HepG2 (cell line): ENCODE measurements around the gene ABHD12. TPM values are rescaled to one million over a fixed set of nuclear protein-coding genes. Genes with fewer than 3 reads are reported as not detected.

Source experiments
- KLF13 ChIP-seq: sonication (generic); formaldehyde crosslinking; IDR thresholded peaks from 2 replicates; pipeline ENCODE4 v1.4.0; 2020; ENCODE audit warnings: mild to moderate bottlenecking, missing genetic modification reagents
- NR2C2 ChIP-seq: sonication (generic); formaldehyde crosslinking; IDR thresholded peaks from 2 replicates; pipeline ENCODE4 v1.4.0; 2020; ENCODE audit warnings: missing genetic modification reagents, mild to moderate bottlenecking, moderate library complexity, borderline replicate concordance
- NR2F6 ChIP-seq, 2 experiments: IDR thresholded peaks; 2 replicates each; pipeline ENCODE4 v1.6.1; 2016; ENCODE audit warnings: antibody characterized with exemption in 1 of 2, mild to moderate bottlenecking in 1 of 2
- SUZ12 ChIP-seq: fragments of 150-350 bp; IDR thresholded peaks from 2 replicates; pipeline ENCODE4 v1.6.1; 2014; ENCODE audit warnings: low read depth, low read length
- TSC22D2 ChIP-seq: sonication (generic); formaldehyde crosslinking; IDR thresholded peaks from 2 replicates; pipeline ENCODE4 v1.5.1; 2020; ENCODE audit warnings: missing genetic modification reagents, mild to moderate bottlenecking, borderline replicate concordance
- ZFP36 ChIP-seq: fragments of 150-350 bp; IDR thresholded peaks from 2 replicates; pipeline ENCODE4 v1.6.1; 2018; ENCODE audit warnings: borderline replicate concordance, low read length, low read depth; ENCODE audit not compliant: partially characterized antibody
- ZNF367 ChIP-seq: sonication (generic); formaldehyde crosslinking; IDR thresholded peaks from 2 replicates; pipeline ENCODE4 v1.4.0; 2020; ENCODE audit warnings: missing genetic modification reagents, borderline replicate concordance
- ZNF446 ChIP-seq: sonication (generic); formaldehyde crosslinking; IDR thresholded peaks from 2 replicates; pipeline ENCODE4 v1.5.0; 2020; ENCODE audit warnings: mild to moderate bottlenecking, missing genetic modification reagents
- ZZZ3 ChIP-seq: sonication (generic); formaldehyde crosslinking; IDR thresholded peaks from 2 replicates; pipeline ENCODE4 v1.4.0; 2020; ENCODE audit warnings: missing genetic modification reagents, mild to moderate bottlenecking, borderline replicate concordance
- polyA plus RNA-seq, 8 experiments: library from polyadenylated mRNA; depleted of rRNA in 3 of 8; stranded (reverse) in 7 of 8; unstranded in 1 of 8; fragments of >200 nt; fragmentation: Illumina TruSeq in 4 of 8; extraction: Trizol in 4 of 8; gene quantifications; 2 replicates each; pipeline versions ENCODE4 v1.2.1 to v1.2.3, GENCODE V29; 2011 to 2016; ENCODE audit warnings: low read depth in 4 of 8, missing spikeins in 1 of 8, mixed read lengths in 1 of 8; ENCODE audit not compliant: insufficient read depth in 1 of 8
- total RNA-seq, 5 experiments: library from RNA; depleted of rRNA; stranded (reverse); fragments of >200 nt; fragmentation: Illumina TruSeq; extraction: Trizol; gene quantifications; 2 replicates each; pipeline ENCODE4 v1.2.3, GENCODE V29; 2016; ENCODE audit warnings: low read depth in 1 of 5
- TF ChIP-seq, protein P1 (sequence below): sonication (generic); formaldehyde crosslinking; IDR thresholded peaks from 2 replicates; pipeline ENCODE4 v1.4.0; 2020; ENCODE audit warnings: missing genetic modification reagents
- TF ChIP-seq, protein P2 (sequence below): sonication (generic); formaldehyde crosslinking; IDR thresholded peaks from 2 replicates; pipeline ENCODE4 v1.8.1; 2023; ENCODE audit warnings: missing genetic modification reagents, inconsistent platforms, borderline replicate concordance
- TF ChIP-seq, protein P3 (sequence below), 2 experiments: sonication (generic) in 1 of 2; formaldehyde crosslinking in 1 of 2; IDR thresholded peaks; 2 replicates each; pipeline versions ENCODE4 v1.6.1 to v1.9.0; 2014 to 2022; ENCODE audit warnings: antibody characterized with exemption in 1 of 2, borderline replicate concordance in 1 of 2, inconsistent platforms in 1 of 2, low read depth in 1 of 2, missing genetic modification reagents in 1 of 2
- TF ChIP-seq, protein P4 (sequence below): conservative IDR thresholded peaks from 2 replicates; pipeline ENCODE4 v1.6.1; 2018; ENCODE audit warnings: missing genetic modification reagents

ABHD12 gene
- total and polyA plus RNA-seq, 2 of the 13 experiments (the other 11 are each of a cell fraction or from before 2014, with no cell fraction given): 23.5 to 72.1 TPM

DNA sequence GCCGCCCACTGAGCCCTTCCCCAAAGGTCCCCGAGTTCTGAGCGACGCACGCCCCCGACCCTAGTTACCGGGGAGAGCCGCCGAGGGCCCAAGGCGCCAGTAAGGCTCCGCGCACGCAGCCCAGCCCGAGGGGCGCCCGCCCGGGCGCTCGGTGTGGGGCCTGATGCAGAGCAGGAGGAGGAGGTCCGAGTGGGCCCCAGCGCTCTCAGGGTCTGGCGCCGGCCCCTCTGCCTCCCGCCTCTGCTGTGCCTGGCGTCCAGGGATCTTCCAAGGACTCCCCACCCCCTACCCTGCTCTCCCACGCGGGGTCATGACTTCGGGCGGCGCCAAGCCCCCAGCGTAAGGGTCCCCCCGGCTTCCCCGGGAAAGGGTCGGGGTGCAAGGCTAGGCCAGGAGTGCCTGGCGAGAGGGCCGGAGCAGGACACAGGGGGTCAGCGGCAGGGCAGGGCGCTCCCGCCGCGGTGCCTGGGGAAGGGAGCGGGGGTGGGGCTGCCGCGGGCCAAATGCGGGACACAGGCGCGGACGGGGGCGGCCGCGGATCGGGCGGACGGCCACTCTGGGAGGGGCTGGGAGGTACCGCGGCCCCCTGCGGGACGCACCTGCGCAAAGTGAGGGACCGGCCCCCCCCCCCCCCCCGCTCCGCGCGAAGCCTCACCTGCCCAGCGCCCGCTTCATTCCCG lies 637 bp downstream of the ABHD12 start (continued):
- peak; percentile 38 for TF ChIP-seq NR2C2 (CRISPR knock-in tag)
- peak; percentile 43; the same call in 1 of the 2 replicates for TF ChIP-seq TSC22D2
- 0 out of 2 replicates have a peak, but pooled peaks have one; percentile 45 for TF ChIP-seq ZZZ3 (CRISPR knock-in tag)
- TF ChIP-seq, protein P1, sequence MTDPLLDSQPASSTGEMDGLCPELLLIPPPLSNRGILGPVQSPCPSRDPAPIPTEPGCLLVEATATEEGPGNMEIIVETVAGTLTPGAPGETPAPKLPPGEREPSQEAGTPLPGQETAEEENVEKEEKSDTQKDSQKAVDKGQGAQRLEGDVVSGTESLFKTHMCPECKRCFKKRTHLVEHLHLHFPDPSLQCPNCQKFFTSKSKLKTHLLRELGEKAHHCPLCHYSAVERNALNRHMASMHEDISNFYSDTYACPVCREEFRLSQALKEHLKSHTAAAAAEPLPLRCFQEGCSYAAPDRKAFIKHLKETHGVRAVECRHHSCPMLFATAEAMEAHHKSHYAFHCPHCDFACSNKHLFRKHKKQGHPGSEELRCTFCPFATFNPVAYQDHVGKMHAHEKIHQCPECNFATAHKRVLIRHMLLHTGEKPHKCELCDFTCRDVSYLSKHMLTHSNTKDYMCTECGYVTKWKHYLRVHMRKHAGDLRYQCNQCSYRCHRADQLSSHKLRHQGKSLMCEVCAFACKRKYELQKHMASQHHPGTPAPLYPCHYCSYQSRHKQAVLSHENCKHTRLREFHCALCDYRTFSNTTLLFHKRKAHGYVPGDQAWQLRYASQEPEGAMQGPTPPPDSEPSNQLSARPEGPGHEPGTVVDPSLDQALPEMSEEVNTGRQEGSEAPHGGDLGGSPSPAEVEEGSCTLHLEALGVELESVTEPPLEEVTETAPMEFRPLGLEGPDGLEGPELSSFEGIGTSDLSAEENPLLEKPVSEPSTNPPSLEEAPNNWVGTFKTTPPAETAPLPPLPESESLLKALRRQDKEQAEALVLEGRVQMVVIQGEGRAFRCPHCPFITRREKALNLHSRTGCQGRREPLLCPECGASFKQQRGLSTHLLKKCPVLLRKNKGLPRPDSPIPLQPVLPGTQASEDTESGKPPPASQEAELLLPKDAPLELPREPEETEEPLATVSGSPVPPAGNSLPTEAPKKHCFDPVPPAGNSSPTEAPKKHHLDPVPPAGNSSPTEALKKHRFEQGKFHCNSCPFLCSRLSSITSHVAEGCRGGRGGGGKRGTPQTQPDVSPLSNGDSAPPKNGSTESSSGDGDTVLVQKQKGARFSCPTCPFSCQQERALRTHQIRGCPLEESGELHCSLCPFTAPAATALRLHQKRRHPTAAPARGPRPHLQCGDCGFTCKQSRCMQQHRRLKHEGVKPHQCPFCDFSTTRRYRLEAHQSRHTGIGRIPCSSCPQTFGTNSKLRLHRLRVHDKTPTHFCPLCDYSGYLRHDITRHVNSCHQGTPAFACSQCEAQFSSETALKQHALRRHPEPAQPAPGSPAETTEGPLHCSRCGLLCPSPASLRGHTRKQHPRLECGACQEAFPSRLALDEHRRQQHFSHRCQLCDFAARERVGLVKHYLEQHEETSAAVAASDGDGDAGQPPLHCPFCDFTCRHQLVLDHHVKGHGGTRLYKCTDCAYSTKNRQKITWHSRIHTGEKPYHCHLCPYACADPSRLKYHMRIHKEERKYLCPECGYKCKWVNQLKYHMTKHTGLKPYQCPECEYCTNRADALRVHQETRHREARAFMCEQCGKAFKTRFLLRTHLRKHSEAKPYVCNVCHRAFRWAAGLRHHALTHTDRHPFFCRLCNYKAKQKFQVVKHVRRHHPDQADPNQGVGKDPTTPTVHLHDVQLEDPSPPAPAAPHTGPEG (CRISPR knock-in tag): no peak; the same call in none of the 2 replicates
- TF ChIP-seq NR2F6 (IDR thresholded peaks at IDR 0.05): no peak
- peak; percentile 59; the same call in 1 of the 2 replicates for TF ChIP-seq NR2F6 (CRISPR knock-in tag; IDR thresholded peaks at IDR 0.05)
- TF ChIP-seq KLF13 (CRISPR knock-in tag): no peak
- no peak; the same call in 1 of the 2 replicates for TF ChIP-seq ZNF446 (CRISPR knock-in tag)
- TF ChIP-seq, protein P2, sequence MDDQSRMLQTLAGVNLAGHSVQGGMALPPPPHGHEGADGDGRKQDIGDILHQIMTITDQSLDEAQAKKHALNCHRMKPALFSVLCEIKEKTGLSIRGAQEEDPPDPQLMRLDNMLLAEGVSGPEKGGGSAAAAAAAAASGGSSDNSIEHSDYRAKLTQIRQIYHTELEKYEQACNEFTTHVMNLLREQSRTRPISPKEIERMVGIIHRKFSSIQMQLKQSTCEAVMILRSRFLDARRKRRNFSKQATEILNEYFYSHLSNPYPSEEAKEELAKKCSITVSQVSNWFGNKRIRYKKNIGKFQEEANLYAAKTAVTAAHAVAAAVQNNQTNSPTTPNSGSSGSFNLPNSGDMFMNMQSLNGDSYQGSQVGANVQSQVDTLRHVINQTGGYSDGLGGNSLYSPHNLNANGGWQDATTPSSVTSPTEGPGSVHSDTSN: 0 out of 2 replicates have a peak, but pooled peaks have one; percentile 48
- TF ChIP-seq ZNF367 (CRISPR knock-in tag): no peak
- TF ChIP-seq, protein P3, sequence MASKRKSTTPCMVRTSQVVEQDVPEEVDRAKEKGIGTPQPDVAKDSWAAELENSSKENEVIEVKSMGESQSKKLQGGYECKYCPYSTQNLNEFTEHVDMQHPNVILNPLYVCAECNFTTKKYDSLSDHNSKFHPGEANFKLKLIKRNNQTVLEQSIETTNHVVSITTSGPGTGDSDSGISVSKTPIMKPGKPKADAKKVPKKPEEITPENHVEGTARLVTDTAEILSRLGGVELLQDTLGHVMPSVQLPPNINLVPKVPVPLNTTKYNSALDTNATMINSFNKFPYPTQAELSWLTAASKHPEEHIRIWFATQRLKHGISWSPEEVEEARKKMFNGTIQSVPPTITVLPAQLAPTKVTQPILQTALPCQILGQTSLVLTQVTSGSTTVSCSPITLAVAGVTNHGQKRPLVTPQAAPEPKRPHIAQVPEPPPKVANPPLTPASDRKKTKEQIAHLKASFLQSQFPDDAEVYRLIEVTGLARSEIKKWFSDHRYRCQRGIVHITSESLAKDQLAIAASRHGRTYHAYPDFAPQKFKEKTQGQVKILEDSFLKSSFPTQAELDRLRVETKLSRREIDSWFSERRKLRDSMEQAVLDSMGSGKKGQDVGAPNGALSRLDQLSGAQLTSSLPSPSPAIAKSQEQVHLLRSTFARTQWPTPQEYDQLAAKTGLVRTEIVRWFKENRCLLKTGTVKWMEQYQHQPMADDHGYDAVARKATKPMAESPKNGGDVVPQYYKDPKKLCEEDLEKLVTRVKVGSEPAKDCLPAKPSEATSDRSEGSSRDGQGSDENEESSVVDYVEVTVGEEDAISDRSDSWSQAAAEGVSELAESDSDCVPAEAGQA (IDR thresholded peaks at IDR 0.05; ENCODE audit: low read depth): no peak
- TF ChIP-seq, protein P3 (CRISPR knock-in tag; IDR thresholded peaks at IDR 0.05; ENCODE audit: borderline replicate concordance): no peak
- no peak for TF ChIP-seq SUZ12
- TF ChIP-seq, protein P4, sequence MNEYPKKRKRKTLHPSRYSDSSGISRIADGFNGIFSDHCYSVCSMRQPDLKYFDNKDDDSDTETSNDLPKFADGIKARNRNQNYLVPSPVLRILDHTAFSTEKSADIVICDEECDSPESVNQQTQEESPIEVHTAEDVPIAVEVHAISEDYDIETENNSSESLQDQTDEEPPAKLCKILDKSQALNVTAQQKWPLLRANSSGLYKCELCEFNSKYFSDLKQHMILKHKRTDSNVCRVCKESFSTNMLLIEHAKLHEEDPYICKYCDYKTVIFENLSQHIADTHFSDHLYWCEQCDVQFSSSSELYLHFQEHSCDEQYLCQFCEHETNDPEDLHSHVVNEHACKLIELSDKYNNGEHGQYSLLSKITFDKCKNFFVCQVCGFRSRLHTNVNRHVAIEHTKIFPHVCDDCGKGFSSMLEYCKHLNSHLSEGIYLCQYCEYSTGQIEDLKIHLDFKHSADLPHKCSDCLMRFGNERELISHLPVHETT (CRISPR knock-in tag): no peak
- TF ChIP-seq ZFP36: no peak
